Testis (tissue), 2 donors: ENCODE data around the gene TECTA.

Experiments
- CTCF ChIP-seq, 3 experiments: fragments of 450-650 bp in 2 of 3; fragments of 200-600 bp in 1 of 3; sonication (generic) in 1 of 3; IDR thresholded peaks; one replicate each; pipeline ENCODE4 v1.5.1; 2016 to 2019; ENCODE audit warnings: antibody characterized with exemption in 3 of 3, mild to moderate bottlenecking in 2 of 3, moderate library complexity in 1 of 3
- POLR2A ChIP-seq: fragments of 450-650 bp; IDR thresholded peaks from one replicate; pipeline ENCODE4 v1.6.1; 2017; ENCODE audit warnings: antibody characterized with exemption, mild to moderate bottlenecking, moderate library complexity

GRCh38 chr11:121179306-121179705 lies 78.3 kb downstream of the TECTA start:
- TF ChIP-seq CTCF (IDR thresholded peaks at IDR 0.05) (no peak), POLR2A (no peak)
